Spinal cord (tissue), 10 donors: ENCODE results near the gene FANCE. TPM values are rescaled to one million over a fixed set of nuclear protein-coding genes. Genes with fewer than 3 reads are reported as not detected.

ENCODE experiments used
- DNase-seq, 6 donors: peaks; one replicate each; pipeline versions ENCODE4 v3.0.0 to v3.0.0-alpha.2; 2013 to 2015; ENCODE audit warnings: low spot score in 6 of 6, low read depth in 4 of 6
- H3K27ac ChIP-seq: one replicate; pipeline ENCODE4 v1.5.1; 2013; ENCODE audit warnings: low read depth, low read length, control low read depth
- H3K27me3 ChIP-seq: one replicate; pipeline ENCODE4 v1.6.1; 2013; ENCODE audit warnings: low read length; ENCODE audit not compliant: control insufficient read depth, insufficient read depth
- H3K36me3 ChIP-seq: one replicate; pipeline ENCODE4 v1.6.1; 2013; ENCODE audit warnings: low read length; ENCODE audit not compliant: control insufficient read depth, insufficient read depth
- H3K4me1 ChIP-seq: one replicate; pipeline ENCODE4 v1.6.1; 2013; ENCODE audit warnings: low read length; ENCODE audit not compliant: control insufficient read depth, insufficient read depth
- H3K4me3 ChIP-seq: one replicate; pipeline ENCODE4 v1.5.1; 2013; ENCODE audit warnings: low read depth, low read length, control low read depth
- H3K9me3 ChIP-seq: one replicate; pipeline ENCODE4 v1.6.1; 2013; ENCODE audit warnings: low read length; ENCODE audit not compliant: control insufficient read depth, insufficient read depth
- WGBS: methylation state at CpG from one replicate; pipeline ENCODE4 v1.1.5; 2013; ENCODE audit warnings: missing lambda C conversion rate; ENCODE audit not compliant: insufficient coverage; 5-methylcytosine and 5-hydroxymethylcytosine counted together
- polyA plus RNA-seq, 2 donors: library from polyadenylated mRNA; unstranded; fragments of 120-200 nt; gene quantifications; one replicate each; pipeline ENCODE4 v1.2.1, GENCODE V29; 2013; ENCODE audit not compliant: insufficient read length in 2 of 2
- total RNA-seq, 2 donors: library from RNA; depleted of rRNA in 1 of 2; stranded (reverse); fragments of 120-200 nt in 1 of 2; fragments of >200 nt in 1 of 2; gene quantifications; one replicate each; pipeline versions ENCODE4 v1.2.3 to v1.2.4, GENCODE V29; 2013 to 2014
- donor health status: healthy.

The FANCE gene
- total and polyA plus RNA-seq, 4 donors: 6.1 to 14.5 (median 12.3) TPM

- Histone ChIP-seq H3K36me3 (peaks cover 58% of the 10 kb centered on the region), H3K27ac (no peak overlapping the region), H3K4me3 (no peak overlapping the region), H3K27me3 (no peaks in the 10 kb centered on the region), H3K9me3 (no peaks in the 10 kb centered on the region), H3K4me1 (peaks cover 7% of the 10 kb centered on the region)
- DNase-seq: no peak
- 77% methylated on average over 3 of the region's 4 CpGs for WGBS
Measured at GRCh38 chr6:35457907-35458306, 5.8 kb downstream of the FANCE start.

GRCh38 chr6:35461270-35461669 lies 9.1 kb downstream of the FANCE start:
- no peaks in the 10 kb centered on the region for H3K9me3 ChIP-seq
- 70% methylated on average over 2 of the region's 3 CpGs for WGBS
- H3K27ac ChIP-seq: no peak overlapping the region
- H3K36me3 ChIP-seq: peaks cover 57% of the 10 kb centered on the region
- no peak overlapping the region for H3K4me3 ChIP-seq
- no peaks in the 10 kb centered on the region for H3K27me3 ChIP-seq
- no peaks in the 10 kb centered on the region for H3K4me1 ChIP-seq
- DNase-seq: no peak

- 80% methylated on average over 2 of the region's 4 CpGs for WGBS
- Histone ChIP-seq H3K27me3 (no peaks in the 10 kb centered on the region), H3K4me1 (peaks cover 7% of the 10 kb centered on the region), H3K9me3 (no peaks in the 10 kb centered on the region), H3K27ac (no peak overlapping the region), H3K4me3 (no peak overlapping the region), H3K36me3 (peaks cover 46% of the 10 kb centered on the region)
- no peak for DNase-seq
Measured at GRCh38 chr6:35463292-35463691, 11.2 kb downstream of the FANCE start.

- no peak overlapping the region for H3K27ac ChIP-seq
- WGBS: no CpG with 5 or more reads among the region's 1 CpG
- peaks cover 29% of the 10 kb centered on the region for H3K36me3 ChIP-seq
- H3K27me3 ChIP-seq: no peaks in the 10 kb centered on the region
- no peak overlapping the region for H3K4me3 ChIP-seq
- DNase-seq: no peak
- H3K9me3 ChIP-seq: no peaks in the 10 kb centered on the region
- H3K4me1 ChIP-seq: peaks cover 30% of the 10 kb centered on the region
Measured at GRCh38 chr6:35465646-35466045, 13.5 kb downstream of the FANCE start.

- Histone ChIP-seq H3K36me3 (peaks cover 39% of the 10 kb centered on the region), H3K4me3 (peak within 1 kb of the TSS; percentile 93), H3K9me3 (no peaks in the 10 kb centered on the region), H3K4me1 (peaks cover 36% of the 10 kb centered on the region), H3K27ac (peak within 1 kb of the TSS; percentile 94), H3K27me3 (no peaks in the 10 kb centered on the region)
- under 1% methylated on average over 86 of the region's 86 CpGs for WGBS
- DNase-seq: peak; percentile 93 to 99 (median 96)
Measured at GRCh38 chr6:35468181-35468979, 16.2 kb downstream of the FANCE start, which contains the start of gene RPL10A. TSS of gene RPL10A (plus strand) at chr6:35468401. CDS start at chr6:35468435, 34 bp downstream.

GRCh38 chr6:35468980-35469750 lies 17.0 kb downstream of the FANCE start:
- H3K9me3 ChIP-seq: no peaks in the 10 kb centered on the region
- H3K4me3 ChIP-seq: peak overlapping the region; percentile 93
- WGBS: 2% methylated on average over 37 of the region's 37 CpGs
- H3K27ac ChIP-seq: peak overlapping the region; percentile 94
- peaks cover 40% of the 10 kb centered on the region for H3K36me3 ChIP-seq
- H3K27me3 ChIP-seq: no peaks in the 10 kb centered on the region
- H3K4me1 ChIP-seq: peaks cover 36% of the 10 kb centered on the region
- DNase-seq: peak in 1 of 6 donors; percentile 26

DNA sequence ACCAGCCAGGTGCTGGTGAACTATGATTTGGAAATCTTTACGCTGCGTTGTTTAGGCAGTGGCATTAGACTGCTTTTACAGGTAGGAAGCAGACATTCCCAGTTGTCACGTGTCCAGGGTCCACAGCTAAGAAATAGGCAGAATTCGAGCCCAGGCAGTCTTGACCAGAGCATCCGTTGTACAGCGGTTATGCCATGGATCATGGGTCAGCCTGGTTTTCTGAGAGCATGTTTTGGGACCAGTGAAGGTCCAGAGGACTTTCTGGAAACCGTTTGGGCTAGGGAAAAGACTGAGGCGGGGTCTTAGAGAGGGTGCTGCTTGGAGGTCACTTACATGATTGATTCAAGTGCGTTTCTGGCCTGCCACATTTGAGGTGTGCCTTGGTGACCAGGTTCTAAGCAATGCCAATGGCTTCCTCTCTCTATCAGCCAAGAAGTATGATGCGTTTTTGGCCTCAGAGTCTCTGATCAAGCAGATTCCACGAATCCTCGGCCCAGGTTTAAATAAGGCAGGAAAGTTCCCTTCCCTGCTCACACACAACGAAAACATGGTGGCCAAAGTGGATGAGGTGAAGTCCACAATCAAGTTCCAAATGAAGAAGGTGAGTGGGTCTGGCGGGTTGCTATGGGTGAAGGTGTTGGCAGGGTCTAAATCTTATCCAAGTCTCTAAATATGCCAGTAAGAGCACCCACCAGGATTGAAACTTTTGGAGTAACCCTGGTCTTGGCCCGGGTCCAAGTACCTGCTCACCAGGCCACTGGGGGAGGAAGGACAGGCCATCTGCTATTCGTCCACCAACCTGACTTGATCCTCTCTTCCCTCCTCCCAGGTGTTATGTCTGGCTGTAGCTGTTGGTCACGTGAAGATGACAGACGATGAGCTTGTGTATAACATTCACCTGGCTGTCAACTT lies 17.9 kb downstream of the FANCE start:
- no peak for DNase-seq
- no peak overlapping the region for H3K27ac ChIP-seq
- H3K9me3 ChIP-seq: no peaks in the 10 kb centered on the region
- peaks cover 36% of the 10 kb centered on the region for H3K4me1 ChIP-seq
- peak overlapping the region; percentile 93 for H3K4me3 ChIP-seq
- 38% methylated on average over 11 of the region's 18 CpGs for whole genome bisulfite sequencing
- peaks cover 48% of the 10 kb centered on the region for H3K36me3 ChIP-seq
- H3K27me3 ChIP-seq: no peaks in the 10 kb centered on the region

GRCh38 chr6:35470663-35471120 lies 18.6 kb downstream of the FANCE start:
- 67% methylated on average over 1 of the region's 3 CpGs for WGBS
- H3K27me3 ChIP-seq: no peaks in the 10 kb centered on the region
- no peak for DNase-seq
- H3K4me1 ChIP-seq: peaks cover 36% of the 10 kb centered on the region
- peaks cover 53% of the 10 kb centered on the region for H3K36me3 ChIP-seq
- no peak overlapping the region for H3K27ac ChIP-seq
- no peaks in the 10 kb centered on the region for H3K9me3 ChIP-seq
- no peak overlapping the region for H3K4me3 ChIP-seq

GRCh38 chr6:35471836-35472345 lies 19.8 kb downstream of the FANCE start:
- DNase-seq: no peak
- H3K9me3 ChIP-seq: no peaks in the 10 kb centered on the region
- H3K4me3 ChIP-seq: no peak overlapping the region
- no peak overlapping the region for H3K27ac ChIP-seq
- H3K4me1 ChIP-seq: peaks cover 36% of the 10 kb centered on the region
- H3K27me3 ChIP-seq: no peaks in the 10 kb centered on the region
- peaks cover 53% of the 10 kb centered on the region for H3K36me3 ChIP-seq
- 77% methylated on average over 6 of the region's 8 CpGs for WGBS
